Suprapubic skin (tissue), 4 donors: ENCODE measurements around the gene GPER1. TPM values are rescaled to one million over a fixed set of nuclear protein-coding genes. Genes with fewer than 3 reads are reported as not detected.
A peak's percentile ranks its signal among the peaks of the same experiment; 100 is the strongest.

Experiments used
- DNase-seq, 2 donors: peaks; one replicate each; pipeline ENCODE4 v3.0.0-alpha.2; 2019; ENCODE audit warnings: low spot score in 2 of 2
- H3K27ac ChIP-seq: fragments of 200-600 bp; sonication (generic); one replicate; pipeline ENCODE4 v1.5.1; 2019
- H3K27me3 ChIP-seq: fragments of 200-600 bp; sonication (generic); one replicate; pipeline ENCODE4 v1.5.1; 2019
- H3K36me3 ChIP-seq: fragments of 200-600 bp; sonication (generic); one replicate; pipeline ENCODE4 v1.5.1; 2019
- H3K4me1 ChIP-seq: fragments of 200-600 bp; sonication (generic); one replicate; pipeline ENCODE4 v1.5.1; 2019
- H3K4me3 ChIP-seq: fragments of 200-600 bp; sonication (generic); one replicate; pipeline ENCODE4 v1.5.1; 2019; ENCODE audit warnings: mild to moderate bottlenecking
- H3K9me3 ChIP-seq: fragments of 200-600 bp; sonication (generic); one replicate; pipeline ENCODE4 v1.5.1; 2019
- EP300 ChIP-seq: sonication (generic); formaldehyde crosslinking; IDR thresholded peaks from one replicate; pipeline ENCODE4 v1.6.1; 2017; ENCODE audit warnings: antibody characterized with exemption
- POLR2A ChIP-seq, 2 donors: fragments of 450-650 bp; IDR thresholded peaks; one replicate each; pipeline ENCODE4 v1.6.1; 2017; ENCODE audit warnings: antibody characterized with exemption in 2 of 2, mild to moderate bottlenecking in 2 of 2, moderate library complexity in 2 of 2
- POLR2AphosphoS5 ChIP-seq, 3 donors: sonication (generic); formaldehyde crosslinking; IDR thresholded peaks; one replicate each; pipeline ENCODE4 v1.6.1; 2017; ENCODE audit warnings: antibody characterized with exemption in 3 of 3
- WGBS: methylation state at CpG from one replicate; pipeline ENCODE4 v1.1.5; 2018; 5-methylcytosine and 5-hydroxymethylcytosine counted together
- total RNA-seq, 4 donors: library from RNA; depleted of rRNA; stranded (reverse); fragments of >200 nt; gene quantifications; one replicate each; pipeline ENCODE4 v1.1.0, GENCODE V29; 2016
- TF ChIP-seq, protein P1 (sequence below), 2 donors: fragments of 200-600 bp in 1 of 2; fragments of 450-650 bp in 1 of 2; sonication (generic) in 1 of 2; IDR thresholded peaks; one replicate each; pipeline ENCODE4 v1.5.1; 2016 to 2019; ENCODE audit warnings: antibody characterized with exemption in 2 of 2, mild to moderate bottlenecking in 1 of 2, moderate library complexity in 1 of 2

Gene GPER1
- total RNA-seq, 4 donors from 2014 or later, result 2.6 to 11.9 (median 5.1) TPM

DNA sequence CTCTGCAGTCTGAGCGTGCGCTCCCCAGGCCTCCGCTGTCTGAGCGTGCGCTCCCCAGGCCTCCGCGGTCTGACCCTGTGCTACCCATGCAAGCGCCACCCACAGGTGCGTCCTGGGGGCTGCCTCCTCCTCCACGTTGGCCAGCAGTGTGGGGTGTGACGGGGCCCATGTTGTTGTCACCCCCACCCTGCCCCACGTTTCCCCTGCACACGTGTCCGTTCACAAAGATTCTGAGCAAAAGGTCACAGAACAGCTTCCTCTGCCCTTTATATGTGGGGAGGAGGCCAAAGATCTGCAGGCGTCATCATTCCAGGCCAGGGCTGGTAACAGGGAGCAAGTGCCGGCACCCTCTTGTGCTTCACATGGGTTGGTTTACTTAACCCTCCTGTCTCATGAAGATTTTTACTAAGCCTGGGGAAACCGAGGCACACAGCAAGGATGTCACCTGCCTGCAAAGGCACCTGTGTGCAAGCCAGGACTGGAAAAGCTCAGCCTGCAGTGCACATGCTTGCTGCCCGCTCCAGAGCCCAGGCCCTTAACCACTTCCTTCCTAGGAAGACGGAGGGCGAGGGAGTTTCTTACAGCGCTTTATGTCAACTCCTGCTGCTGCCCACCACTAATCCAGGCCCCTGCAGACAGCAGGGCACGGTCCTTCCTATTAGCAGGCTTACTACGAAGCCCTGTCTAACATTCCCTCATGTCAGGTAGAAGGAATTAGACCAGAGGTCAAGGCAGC is 38.7 kb upstream of the GPER1 start:
- TF ChIP-seq EP300, result no peak
- TF ChIP-seq POLR2A (IDR thresholded peaks at IDR 0.05), result no peak
- TF ChIP-seq, protein P1, sequence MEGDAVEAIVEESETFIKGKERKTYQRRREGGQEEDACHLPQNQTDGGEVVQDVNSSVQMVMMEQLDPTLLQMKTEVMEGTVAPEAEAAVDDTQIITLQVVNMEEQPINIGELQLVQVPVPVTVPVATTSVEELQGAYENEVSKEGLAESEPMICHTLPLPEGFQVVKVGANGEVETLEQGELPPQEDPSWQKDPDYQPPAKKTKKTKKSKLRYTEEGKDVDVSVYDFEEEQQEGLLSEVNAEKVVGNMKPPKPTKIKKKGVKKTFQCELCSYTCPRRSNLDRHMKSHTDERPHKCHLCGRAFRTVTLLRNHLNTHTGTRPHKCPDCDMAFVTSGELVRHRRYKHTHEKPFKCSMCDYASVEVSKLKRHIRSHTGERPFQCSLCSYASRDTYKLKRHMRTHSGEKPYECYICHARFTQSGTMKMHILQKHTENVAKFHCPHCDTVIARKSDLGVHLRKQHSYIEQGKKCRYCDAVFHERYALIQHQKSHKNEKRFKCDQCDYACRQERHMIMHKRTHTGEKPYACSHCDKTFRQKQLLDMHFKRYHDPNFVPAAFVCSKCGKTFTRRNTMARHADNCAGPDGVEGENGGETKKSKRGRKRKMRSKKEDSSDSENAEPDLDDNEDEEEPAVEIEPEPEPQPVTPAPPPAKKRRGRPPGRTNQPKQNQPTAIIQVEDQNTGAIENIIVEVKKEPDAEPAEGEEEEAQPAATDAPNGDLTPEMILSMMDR (IDR thresholded peaks at IDR 0.05), result no peak
- TF ChIP-seq POLR2AphosphoS5 (IDR thresholded peaks at IDR 0.05), result no peak
- Histone ChIP-seq H3K27ac (peak overlapping the region; percentile 19), H3K36me3 (no peaks in the 10 kb centered on the region), H3K4me1 (peaks cover 75% of the 10 kb centered on the region), H3K27me3 (no peaks in the 10 kb centered on the region), H3K9me3 (no peaks in the 10 kb centered on the region), H3K4me3 (no peak overlapping the region)
- DNase-seq, result no peak
- WGBS, result 81% methylated on average over 22 of the region's 23 CpGs

DNA sequence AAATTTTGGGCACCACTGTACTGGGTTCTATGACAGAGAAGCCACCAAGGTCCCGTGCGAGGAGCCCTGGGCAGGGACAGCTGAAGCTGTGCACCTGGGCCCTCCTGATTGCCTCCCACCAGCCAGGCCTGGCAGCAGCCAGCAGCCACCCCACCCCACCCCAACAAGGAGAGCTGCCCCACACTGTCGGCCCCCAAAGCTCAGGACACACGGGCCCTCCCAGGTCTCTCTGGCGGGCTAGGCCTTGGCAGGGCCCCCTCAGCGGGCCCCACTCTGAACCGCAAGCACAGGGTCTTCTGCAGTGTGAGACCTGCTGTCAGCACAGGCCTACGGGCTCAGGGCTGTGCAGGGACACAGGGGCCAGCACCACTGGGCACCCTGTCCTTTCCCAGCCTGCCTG is 38.1 kb upstream of the GPER1 start:
- no peaks in the 10 kb centered on the region for H3K9me3 ChIP-seq
- no peak for DNase-seq
- peaks cover 79% of the 10 kb centered on the region for H3K4me1 ChIP-seq
- H3K36me3 ChIP-seq, result no peaks in the 10 kb centered on the region
- TF ChIP-seq, protein P1 (IDR thresholded peaks at IDR 0.05), result no peak
- no peak for TF ChIP-seq POLR2AphosphoS5 (IDR thresholded peaks at IDR 0.05)
- TF ChIP-seq POLR2A (IDR thresholded peaks at IDR 0.05), result no peak
- TF ChIP-seq EP300, result no peak
- no peaks in the 10 kb centered on the region for H3K27me3 ChIP-seq
- H3K4me3 ChIP-seq, result no peak overlapping the region
- peak overlapping the region; percentile 19 for H3K27ac ChIP-seq
- no CpG with 5 or more reads among the region's 8 CpGs for WGBS

DNA sequence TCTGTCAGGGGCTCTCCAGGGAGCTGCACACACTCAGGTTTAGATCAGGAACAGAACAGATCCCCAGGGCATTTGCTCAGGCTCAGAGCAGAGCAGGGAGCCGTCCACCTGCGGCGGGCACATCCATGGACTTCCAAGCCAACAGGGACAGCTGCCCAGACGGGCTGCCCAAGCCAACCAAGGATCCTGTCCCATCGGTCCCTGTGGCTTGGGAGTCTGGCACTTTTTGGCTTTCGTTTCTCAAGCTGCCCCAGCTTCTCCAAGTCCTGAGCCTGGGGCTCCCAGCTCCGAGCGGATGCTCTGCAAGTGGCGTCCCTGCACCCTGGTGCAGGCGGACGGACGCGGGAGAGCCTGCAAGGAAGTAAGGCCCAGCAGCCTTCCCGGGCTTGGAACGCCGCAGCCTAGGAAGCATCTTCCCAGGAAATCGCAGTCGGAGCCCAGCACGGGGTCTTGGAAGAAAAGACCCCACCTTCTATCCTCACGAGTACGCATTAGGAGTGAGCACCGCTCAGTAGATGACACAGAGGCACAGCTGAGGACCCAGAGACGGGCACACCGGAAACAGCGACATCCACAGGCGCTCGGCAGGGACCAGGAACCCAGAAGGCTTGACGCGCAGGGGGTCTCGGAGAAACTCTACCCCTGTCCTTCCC is 37.5 kb upstream of the GPER1 start:
- 95% methylated on average over 21 of the region's 30 CpGs for WGBS
- peaks cover 79% of the 10 kb centered on the region for H3K4me1 ChIP-seq
- TF ChIP-seq, protein P1 (IDR thresholded peaks at IDR 0.05), result no peak
- TF ChIP-seq EP300 (no peak), POLR2AphosphoS5 (IDR thresholded peaks at IDR 0.05) (no peak), POLR2A (IDR thresholded peaks at IDR 0.05) (no peak)

DNA sequence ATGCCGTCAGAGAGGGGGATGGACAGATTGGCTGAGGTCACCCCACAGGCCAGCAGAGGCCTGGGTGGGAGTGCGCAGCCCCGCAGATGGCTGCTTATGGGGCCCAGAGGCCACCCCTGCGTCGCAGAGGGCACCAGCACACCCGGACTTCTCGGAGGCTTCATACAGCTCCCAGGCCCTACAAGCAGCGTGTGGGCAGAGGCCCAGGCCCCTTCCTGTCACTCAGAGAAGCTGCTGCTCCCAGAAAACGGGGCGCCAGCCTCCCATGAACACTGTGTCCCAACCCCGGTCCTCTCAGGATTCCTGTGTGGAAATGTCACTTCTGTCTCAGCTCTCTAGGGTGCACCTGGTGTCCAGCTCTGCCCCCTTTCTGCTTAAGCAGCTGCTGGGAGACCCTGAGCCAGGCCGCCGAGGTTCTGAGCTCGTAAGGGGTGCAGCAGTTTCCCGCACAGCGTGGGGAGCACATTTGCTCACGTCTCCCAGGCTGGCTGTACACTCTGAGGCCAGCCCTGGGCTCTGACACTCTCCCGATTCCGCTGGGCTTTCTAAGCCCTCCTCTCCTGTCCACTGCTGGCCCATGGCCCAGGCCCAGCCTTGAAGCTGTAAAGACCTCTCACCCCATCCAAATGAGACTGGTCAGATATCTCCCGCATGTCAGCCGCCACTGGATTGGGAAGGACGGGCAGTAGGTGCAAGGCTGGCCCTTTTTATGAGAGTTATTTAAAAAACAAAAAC is 36.8 kb upstream of the GPER1 start:
- no peak for DNase-seq
- Histone ChIP-seq H3K4me1 (peaks cover 79% of the 10 kb centered on the region), H3K27ac (peak overlapping the region; percentile 35), H3K36me3 (no peaks in the 10 kb centered on the region), H3K4me3 (no peak overlapping the region), H3K27me3 (no peaks in the 10 kb centered on the region), H3K9me3 (no peaks in the 10 kb centered on the region)
- no peak for TF ChIP-seq POLR2AphosphoS5 (IDR thresholded peaks at IDR 0.05)
- no peak for TF ChIP-seq POLR2A (IDR thresholded peaks at IDR 0.05)
- TF ChIP-seq, protein P1 (IDR thresholded peaks at IDR 0.05), result no peak
- no peak for TF ChIP-seq EP300
- WGBS, result 84% methylated on average over 9 of the region's 22 CpGs

More for the DNA sequence above, 37.5 kb upstream of the GPER1 start:
- no peaks in the 10 kb centered on the region for H3K9me3 ChIP-seq
- no peak for DNase-seq
- no peak overlapping the region for H3K27ac ChIP-seq
- no peak overlapping the region for H3K4me3 ChIP-seq
- no peaks in the 10 kb centered on the region for H3K27me3 ChIP-seq
- no peaks in the 10 kb centered on the region for H3K36me3 ChIP-seq
